Measurements from ENCODE around the gene ZFAND3.

Gene ZFAND3

DNA sequence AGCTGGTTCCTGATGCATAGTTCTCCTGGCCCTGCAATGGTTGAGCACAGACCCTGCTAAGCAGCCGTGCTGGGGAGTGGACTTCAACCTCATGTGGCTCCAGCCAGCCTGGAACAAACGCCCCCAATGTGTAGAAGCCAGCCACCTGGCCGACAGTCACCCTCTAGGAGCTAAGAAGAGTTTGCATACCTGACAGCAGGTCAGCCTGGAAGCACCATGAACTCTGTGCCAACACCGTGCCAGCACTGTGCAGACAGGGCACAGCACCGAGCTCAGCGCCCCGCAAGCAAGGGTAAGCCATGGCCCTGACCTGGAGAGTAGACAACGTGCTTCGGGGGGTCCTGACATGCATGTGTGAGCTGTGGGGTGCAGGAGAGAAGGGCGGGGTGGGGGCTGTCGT, 356.3 kb downstream of the ZFAND3 start:
- in situ Hi-C loops (cut with HindIII; ENCODE audit: low sequenced_read_pairs), result loop anchor here (10.0 kb wide), 1 partner anchor 99 kb away; no protein-coding TSS in a partner anchor

DNA sequence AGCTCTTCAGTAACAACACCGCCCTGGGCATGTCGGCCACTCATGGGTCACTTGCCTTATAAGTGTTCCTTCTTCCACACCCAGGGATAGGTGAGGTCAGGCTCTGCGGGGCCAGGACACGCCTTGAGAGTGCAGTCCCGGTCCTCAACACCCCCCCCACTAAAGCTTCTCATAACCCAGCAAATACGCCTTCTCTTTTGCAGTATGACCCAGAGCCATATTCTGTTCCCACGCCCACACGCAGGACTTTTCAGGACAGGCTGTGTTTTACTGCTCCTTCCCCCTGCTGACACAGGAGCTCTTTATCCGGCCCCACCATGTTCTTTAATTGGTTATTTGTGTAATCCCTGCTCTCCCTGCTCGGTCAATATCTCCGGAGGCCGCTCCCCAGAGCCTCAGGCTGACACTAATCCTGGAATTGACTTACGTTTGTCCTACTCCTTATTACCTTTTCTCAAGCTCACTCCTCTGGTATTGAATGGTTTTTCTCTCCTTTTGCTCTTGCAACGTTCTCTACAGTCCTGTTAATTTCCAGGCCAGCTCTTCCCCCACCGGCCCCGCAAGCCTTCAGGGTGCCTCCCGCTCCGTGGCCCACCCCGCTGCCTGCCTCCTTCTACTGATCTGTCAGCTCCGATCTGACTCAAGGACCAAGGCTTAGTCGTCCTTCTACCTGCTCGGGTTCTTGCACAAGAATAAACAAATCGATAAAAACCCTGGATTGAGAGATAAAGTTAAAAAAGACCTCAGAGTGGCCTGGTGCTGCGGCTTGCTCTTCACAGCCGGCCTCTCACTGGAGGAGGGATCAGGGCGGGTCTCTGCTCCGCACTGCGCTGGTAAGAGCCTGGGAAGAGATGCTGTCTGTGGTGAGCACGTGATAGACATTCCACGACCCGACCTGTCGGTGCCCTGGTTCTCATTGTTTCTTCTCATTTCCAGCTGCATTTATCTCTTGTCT, 357.5 kb downstream of the ZFAND3 start:
- in situ Hi-C loops (cut with HindIII; ENCODE audit: low sequenced_read_pairs), result loop anchor here (10.0 kb wide), 1 partner anchor 98 kb away; no protein-coding TSS in a partner anchor

DNA sequence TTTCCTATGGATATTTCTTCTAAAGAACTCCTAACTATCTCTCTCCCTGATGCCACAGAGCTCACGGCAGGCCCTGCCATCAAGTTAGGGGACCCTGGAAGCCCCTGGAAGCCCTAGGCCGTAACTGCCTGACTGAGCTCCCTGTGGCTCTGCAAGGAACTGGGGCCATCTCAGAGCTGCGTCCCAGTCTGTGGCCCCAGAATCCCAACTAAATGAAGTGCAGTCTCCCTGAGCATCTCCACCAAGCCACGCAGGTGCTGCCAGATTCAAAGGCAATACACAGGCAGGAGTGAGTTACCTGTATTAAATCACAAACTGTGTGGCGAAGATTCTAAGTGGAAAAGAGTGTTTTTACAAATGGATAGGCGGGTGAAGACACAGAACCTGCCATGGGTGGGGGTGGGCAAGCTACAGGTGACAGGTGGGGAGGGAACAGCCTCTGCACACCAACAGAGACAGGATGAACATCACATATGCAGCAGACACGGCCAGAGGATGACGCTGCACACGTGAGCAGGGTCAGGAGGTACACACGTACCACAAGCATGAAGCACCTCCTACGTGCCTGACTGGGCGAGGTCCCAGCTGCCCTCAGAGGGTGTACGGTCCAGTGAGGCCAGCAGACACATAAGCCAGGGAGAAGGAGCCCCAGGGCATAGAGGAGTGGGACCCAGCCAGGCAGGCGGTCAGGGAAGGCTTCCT, 358.5 kb downstream of the ZFAND3 start:
- in situ Hi-C loops (cut with HindIII; ENCODE audit: low sequenced_read_pairs), result loop anchor here (10.0 kb wide), 1 partner anchor 97 kb away; no protein-coding TSS in a partner anchor

DNA sequence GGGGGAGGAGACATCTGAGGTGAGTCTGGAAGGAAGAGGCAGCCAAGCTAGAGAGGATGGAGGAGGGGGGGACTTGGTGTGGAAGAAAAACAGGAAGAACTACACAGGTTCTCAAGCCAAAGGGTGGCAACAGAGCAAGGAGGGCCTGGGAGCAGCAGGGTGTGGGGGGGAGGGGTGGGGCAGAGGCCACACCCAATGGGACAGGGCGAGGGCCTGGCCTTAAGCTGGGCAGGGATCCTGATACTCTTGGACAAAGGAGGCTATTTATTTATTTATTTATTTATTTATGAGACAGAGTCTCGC, 359.0 kb downstream of the ZFAND3 start:
- in situ Hi-C loops (cut with HindIII; ENCODE audit: low sequenced_read_pairs), result loop anchor here (10.0 kb wide), 1 partner anchor 96 kb away; no protein-coding TSS in a partner anchor

DNA sequence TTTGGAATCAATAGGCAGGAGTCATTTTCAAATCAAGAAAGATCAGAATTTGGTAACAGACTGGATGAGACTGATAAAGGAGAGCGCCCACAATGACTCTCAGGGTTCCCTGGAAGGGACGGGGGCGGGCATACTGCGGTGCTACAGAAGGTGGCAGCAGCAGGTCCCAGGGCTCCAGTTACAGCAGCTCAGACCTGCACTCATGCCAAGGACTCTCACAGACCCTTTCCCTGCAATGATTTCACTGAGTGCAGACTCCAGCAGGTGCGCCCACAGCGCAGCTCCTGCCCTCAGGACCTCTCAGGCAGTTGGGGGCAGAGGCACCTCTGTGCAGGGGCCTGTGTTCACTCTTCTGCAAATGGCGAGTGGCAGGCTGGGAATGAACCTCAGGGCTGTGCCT, 359.8 kb downstream of the ZFAND3 start:
- in situ Hi-C loops (cut with HindIII; ENCODE audit: low sequenced_read_pairs), result loop anchor here (10.0 kb wide), 1 partner anchor 96 kb away; no protein-coding TSS in a partner anchor

DNA sequence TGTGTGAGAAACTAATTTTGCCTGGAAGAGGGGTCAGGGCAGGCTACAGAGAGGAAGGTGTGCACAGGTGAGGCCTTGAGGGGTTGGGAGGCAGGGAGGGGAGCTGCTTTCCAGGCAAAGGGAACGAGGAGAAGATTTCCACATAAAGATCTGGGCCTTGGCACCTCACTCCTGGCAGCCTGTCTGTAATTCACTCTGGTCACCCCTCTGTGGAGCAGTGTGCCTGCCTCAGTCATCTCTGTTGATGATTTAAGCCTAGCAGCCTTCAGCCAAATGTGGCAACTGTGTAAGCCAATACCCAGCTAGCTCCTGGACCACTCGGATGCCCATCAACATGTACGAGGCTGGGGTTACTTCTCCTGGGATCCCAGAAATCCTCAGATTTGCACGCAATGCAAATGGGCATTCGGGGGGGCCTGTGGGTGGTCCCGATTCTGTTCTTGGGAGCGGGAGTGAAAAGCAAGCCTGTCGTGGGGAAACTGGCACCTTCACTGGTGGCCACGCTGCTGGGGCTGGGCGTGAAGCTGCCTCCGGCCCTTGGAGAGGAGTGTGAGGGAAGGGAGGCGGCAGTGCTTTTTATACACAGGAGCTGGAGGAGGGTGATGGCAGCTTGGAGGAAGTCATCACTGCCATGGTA, 360.4 kb downstream of the ZFAND3 start:
- in situ Hi-C loops (cut with HindIII; ENCODE audit: low sequenced_read_pairs), result loop anchor here (10.0 kb wide), 1 partner anchor 95 kb away; no protein-coding TSS in a partner anchor

DNA sequence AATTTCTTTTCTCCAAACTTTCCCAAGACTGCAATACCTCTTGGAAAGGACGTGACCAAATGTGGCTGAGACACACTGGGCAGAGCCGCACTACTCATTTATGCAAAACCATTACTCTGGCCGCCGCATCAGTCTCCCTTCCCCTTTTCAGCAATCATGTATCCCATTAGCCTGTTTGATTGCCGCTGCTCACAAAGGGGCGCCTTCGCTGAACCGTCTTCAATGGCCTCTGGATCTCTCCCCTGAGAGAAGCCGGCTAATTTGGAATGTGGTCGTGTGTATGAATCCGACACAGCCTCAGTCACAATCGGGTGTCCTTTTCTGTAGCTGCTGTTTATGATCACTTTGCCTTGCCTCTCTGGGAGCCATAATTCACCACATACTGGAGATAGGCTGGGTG, 361.1 kb downstream of the ZFAND3 start:
- in situ Hi-C loops (cut with HindIII; ENCODE audit: low sequenced_read_pairs), result no loop called here

DNA sequence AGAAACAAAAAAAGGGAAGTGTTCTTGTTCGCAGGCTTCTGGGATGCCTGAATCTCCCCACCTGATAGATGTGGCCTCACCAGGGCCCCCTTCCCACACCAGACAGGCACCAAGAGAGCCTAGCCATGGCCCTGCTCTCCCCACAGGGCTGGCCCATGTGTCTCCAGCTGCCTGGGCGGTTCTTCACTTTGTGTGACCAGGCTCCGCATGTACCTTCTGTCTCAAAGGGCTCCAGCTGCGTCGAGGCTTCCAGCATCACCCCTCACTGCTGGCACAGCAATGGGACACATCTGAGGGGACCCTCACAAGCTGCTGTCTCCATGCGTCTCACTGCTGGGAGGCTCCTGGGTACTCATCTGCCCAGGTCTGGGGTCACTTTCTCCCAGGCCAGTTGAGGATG, 362.9 kb downstream of the ZFAND3 start:
- in situ Hi-C loops (cut with HindIII; ENCODE audit: low sequenced_read_pairs), result no loop called here

DNA sequence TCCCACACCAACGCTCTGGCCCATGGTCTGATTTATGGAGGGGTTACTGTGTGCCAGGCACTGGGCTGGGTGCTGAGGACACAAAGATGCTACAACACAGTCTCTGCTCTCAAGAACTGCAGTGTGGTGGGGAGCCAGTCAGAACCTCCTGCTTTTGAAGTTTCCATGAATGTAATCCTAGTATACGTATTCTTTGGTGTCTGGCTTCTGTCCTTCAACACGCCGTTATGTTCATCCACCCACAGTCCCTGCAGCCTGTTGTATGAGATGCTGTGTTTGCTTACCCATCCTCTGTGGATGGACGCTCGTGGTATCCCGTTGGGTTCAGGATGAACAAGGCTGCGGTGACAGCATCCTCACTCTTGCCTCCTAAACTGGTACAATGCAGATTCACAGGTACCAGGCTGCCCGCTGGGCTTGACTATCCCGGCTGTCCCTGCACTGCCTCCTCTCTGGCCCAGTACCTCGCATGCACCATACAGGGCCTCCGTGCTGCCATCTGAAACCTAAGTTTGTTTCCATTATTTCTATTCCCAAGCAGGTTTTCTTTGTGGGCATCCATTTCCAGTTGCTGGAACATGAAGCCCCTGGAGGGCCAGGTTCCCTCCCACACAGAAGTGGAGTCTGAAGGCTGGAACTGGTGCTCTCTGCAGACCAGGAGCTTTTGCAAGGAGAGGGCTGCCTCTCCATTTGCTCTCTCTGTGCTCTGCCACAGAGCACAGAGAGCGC, 364.5 kb downstream of the ZFAND3 start:
- in situ Hi-C loops (cut with HindIII; ENCODE audit: low sequenced_read_pairs), result no loop called here

DNA sequence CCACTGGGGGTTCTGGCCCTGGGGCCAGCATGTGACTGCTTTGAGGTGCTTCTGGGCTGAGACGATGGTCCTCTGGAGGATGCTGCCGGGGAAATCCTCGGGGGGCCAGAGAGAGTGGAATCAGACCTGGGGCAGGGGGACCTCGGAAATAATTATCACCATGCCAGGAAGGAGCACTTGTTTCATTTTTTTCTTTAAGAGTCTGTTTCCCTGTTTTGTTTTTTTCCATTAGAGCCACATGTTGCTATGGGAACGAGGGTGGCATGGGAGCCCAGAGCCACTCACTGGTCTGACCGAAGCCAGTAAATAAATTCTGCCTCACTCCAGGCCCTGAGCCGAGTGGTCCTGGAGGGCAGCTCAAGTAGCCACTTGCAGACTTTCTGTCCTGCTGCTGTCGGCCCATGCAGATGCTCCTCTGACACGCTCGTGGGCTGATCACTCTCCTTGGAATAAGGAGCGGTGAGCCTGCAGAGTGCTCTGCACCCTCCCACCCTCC, 365.1 kb downstream of the ZFAND3 start:
- in situ Hi-C loops (cut with HindIII; ENCODE audit: low sequenced_read_pairs), result no loop called here

DNA sequence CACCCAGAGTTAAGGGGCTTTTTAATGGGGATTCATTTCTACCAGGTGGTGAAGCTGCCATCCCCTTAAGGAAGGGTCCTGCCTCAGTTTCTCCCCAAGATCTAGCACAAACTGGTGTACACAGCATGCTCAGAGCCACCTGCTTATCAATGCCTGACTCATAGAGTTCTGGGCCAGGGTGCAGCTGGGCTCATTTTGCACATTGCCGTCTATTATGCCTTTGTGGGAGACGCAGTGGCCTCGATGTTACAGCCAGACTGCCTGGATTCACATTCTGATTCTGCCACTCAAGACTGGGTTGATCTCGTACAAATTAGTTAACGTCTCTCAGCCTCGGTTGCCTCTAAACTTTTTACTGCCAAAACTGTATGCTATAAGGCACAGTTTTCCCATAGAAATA, 365.7 kb downstream of the ZFAND3 start:
- in situ Hi-C loops (cut with HindIII; ENCODE audit: low sequenced_read_pairs), result no loop called here

DNA sequence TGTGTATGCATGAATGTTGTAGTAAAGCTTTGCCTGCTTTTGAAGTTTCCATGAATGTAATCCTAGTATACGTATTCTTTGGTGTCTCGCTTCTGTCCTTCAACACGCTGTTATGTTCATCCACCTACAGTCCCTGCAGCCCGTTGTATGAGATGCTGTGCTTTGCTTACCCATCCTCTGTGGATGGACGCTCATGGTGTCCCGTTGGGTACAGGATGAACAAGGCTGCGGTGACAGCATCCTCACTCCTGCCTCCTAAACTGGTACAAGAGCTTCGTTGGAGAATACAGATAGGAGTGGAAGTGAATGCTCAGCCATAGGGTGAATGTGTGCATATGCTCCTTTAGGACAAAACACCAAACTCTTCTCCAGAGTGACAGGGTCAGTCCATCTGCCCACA, 366.2 kb downstream of the ZFAND3 start:
- in situ Hi-C loops (cut with HindIII; ENCODE audit: low sequenced_read_pairs), result no loop called here

DNA sequence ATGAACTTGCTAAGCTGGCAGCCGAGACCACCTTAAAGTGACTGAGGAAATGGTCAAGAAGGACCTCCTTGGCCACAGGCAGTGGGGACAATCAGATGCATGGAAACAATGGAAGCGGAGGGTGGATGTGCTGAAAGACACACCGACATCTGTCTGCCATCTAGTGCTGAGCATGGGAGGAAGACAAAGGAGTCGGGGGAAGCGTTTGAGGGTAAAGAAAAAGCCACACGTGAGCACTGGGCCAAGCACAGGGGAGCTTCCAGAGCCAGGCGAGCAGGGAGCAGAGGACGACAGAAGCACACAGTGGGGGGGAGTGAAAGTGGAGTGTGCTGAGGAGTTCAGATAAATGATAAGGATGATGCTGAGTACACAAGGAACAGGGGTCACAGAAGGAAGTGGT, 367.8 kb downstream of the ZFAND3 start:
- in situ Hi-C loops (cut with HindIII; ENCODE audit: low sequenced_read_pairs), result no loop called here

DNA sequence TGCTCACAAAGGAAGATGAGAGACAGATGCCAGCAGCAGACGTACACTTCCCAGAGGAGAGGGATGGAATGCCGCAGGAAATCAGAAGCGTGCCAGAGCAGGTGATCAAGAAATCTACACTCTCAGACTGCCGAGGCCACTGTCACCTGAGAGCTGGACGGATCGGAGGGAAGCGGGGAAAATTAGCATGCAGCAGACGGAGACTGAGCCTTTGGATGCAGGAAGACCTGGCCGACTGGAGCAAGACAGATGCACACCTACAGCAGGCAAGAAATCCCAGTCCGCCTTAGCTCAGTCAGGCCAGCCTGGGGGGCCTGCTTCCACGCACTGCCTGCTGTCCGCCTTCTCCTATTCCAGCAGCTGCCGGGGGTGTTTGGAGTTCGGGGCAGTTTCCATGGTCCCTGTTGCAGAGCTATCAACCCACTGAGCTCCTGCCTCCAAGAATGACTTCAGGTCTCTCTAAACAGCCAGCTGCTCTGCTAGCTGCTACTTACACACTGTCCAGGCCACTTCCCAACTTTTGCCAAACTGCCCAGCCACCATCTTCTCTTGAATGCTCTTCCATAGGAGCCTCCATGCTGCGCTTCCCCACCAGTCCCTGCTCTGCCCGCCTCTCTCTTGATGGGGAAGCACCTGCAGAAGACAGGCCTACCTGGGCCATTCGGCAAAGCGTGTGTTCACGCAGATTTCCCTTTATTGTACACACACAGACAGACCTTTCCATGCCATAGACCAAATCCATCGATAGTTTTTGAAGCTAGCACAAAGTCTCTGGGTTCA, 368.5 kb downstream of the ZFAND3 start:
- in situ Hi-C loops (cut with HindIII; ENCODE audit: low sequenced_read_pairs), result no loop called here

DNA sequence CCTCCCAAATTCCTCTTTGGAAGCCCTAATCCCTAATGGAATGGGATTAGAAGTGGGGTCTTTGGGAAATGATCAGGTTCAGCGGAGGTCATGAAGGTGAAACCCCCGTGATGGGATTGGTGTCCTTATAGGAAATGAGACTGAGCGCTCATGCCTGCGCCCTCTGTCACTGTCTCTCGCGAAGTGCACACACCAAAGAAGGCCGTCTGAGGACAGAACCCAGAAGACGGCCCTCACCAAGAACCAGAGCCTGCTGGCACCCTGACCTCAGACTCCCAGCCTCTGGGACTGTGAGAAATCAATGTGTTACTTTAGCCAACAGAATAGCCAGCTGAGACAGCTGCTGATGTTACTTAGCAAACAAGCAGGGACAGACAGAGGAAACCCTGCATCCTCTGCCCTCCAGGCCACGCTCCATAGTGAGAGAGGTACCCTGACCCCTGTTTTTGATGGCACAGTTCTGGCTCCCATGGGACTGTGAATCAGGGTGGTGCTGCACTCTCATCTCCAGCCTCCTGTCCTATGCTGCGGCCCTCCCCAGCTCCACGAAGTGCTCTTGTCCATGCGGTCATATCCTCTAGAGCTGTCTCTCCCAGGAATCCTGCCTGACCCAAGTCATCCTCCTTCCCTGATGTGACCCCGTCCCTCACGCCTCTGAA, 369.3 kb downstream of the ZFAND3 start:
- in situ Hi-C loops (cut with HindIII; ENCODE audit: low sequenced_read_pairs), result no loop called here

DNA sequence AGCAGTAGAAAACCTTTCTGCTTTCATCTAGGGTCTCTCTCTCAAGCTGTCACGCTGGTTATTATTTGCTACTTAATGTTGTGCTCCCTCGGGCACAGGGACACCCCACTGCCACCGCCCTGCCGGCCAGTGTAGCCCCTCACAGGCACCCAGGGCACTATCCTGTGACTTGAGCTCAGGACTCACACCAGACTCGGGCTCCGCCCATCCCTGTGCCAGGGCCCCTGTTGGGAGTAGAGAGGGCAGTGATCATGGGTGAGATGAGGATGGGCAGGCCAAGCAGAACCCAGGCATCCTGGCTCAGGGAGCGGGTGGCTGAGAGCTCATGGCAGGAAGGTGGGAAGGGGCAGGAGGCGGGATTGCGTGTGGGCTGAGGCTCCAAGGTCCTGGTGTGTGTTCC, 371.9 kb downstream of the ZFAND3 start:
- in situ Hi-C loops (cut with HindIII; ENCODE audit: low sequenced_read_pairs), result no loop called here

DNA sequence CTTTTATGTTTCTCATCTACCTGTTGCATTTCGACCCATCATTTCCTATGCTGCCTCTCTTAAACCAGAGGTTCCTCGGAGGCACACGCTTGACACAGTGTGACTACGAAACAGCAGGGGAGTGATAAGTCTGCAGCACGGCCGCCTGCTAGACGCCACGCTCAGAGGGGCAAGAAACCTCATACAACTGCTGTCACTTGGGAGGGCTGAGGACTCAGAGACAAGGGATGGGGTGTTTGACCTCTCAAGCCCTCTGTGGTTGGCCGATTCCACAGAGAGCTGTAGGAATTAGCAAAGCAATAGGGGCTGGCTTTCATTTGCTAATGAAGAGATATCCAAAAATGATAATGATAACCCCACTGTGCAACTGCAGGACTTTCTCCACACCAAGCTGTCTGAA, 372.5 kb downstream of the ZFAND3 start:
- in situ Hi-C loops (cut with HindIII; ENCODE audit: low sequenced_read_pairs), result no loop called here

DNA sequence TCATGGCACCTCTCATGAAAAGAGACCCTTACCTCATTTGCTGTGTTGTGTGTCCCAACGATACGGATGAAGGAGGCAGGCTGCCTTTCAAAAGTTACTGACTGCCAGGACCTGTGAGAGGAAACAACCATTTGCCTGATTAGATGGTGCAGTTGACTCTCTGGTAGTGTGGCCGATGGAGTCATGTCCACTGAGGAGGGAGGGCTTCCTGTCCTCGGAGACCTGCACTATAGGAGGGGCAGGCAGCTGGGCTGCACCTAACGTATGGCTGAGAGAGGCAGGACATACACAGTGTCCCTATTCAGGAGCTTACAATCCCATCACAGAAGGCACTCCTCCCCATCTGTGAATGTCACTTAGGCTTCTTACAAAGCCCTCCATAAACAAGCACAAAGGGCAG, 373.0 kb downstream of the ZFAND3 start:
- in situ Hi-C loops (cut with HindIII; ENCODE audit: low sequenced_read_pairs), result no loop called here

DNA sequence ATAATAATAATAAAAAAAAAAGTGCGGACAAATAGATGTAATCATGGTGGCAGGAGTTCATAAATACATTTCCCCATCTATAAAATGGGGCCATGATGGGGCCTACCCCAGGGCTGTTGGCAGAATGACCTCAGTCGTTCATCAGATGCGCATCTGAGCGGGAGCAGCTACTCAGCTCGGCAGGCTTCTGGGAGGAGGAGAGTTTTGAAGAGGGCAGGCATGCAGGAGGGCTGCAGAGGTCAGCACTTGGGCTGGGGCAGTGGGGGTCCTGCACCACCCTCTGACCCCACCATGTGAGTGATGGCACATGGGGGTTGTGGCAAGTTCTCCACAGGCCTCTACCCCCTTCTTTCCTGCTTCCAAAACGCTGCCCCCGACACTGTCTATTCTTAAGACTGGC, 373.5 kb downstream of the ZFAND3 start:
- in situ Hi-C loops (cut with HindIII; ENCODE audit: low sequenced_read_pairs), result no loop called here
